IMR-90 (cell line): Measurements from ENCODE around the gene ANKLE2. TPM values are rescaled to one million over a fixed set of nuclear protein-coding genes. Genes with fewer than 3 reads are reported as not detected.

Experiments
- ATAC-seq: fragments of 200-7000 bp; cut with Tn5 transposase; 2 replicates; pipeline ENCODE4 v1.9.1; 2020; ENCODE audit warnings: low read depth, mild to moderate bottlenecking, moderate library complexity
- BruUV-seq: library from RNA; stranded (reverse); fragments of 400-500 nt; replicated peaks from 2 replicates; lab custom pipeline; 2021; lab: Mats Ljungman, UMichigan
- CTCF ChIA-PET: fragments of 300-600 bp; formaldehyde crosslinking; extraction: SDS; loops from one replicate; lab custom pipeline; 2021; ENCODE audit warnings: antibody characterized with exemption; lab: Yijun Ruan, JAX
- POLR2A ChIA-PET: fragments of 300-600 bp; sonication (Branson Sonifier 250); formaldehyde crosslinking; loops from one replicate; lab custom pipeline; 2022; ENCODE audit warnings: antibody characterized with exemption; ENCODE audit not compliant: unreplicated experiment; lab: Charles Lee
- DNase-seq: peaks from one replicate; pipeline ENCODE4 v3.0.0; 2013
- H2AFZ ChIP-seq: replicated peaks from 2 replicates; pipeline ENCODE3; 2013; ENCODE audit warnings: low read length, mild to moderate bottlenecking; ENCODE audit not compliant: poor library complexity
- H2AK5ac ChIP-seq: 2 replicates; pipeline ENCODE4 v1.6.1; 2013; ENCODE audit warnings: low read depth, low read length, inconsistent platforms
- H2AK9ac ChIP-seq: replicated peaks from 2 replicates; pipeline ENCODE3; 2013; ENCODE audit warnings: mild to moderate bottlenecking, low read depth, low read length, moderate library complexity; ENCODE audit not compliant: poor library complexity
- H2BK120ac ChIP-seq: 2 replicates; pipeline ENCODE4 v1.6.1; 2013; ENCODE audit warnings: low read depth, low read length, inconsistent platforms
- H2BK15ac ChIP-seq: 3 replicates; pipeline ENCODE4 v1.6.1; 2013; ENCODE audit warnings: low read depth, low read length, inconsistent platforms
- H2BK20ac ChIP-seq: 2 replicates; pipeline ENCODE4 v1.6.1; 2013; ENCODE audit warnings: low read depth, mild to moderate bottlenecking, inconsistent platforms, low read length, moderate library complexity
- H2BK5ac ChIP-seq: 2 replicates; pipeline ENCODE4 v1.6.1; 2013; ENCODE audit warnings: mild to moderate bottlenecking, low read depth, low read length, inconsistent platforms; ENCODE audit not compliant: poor library complexity, severe bottlenecking
- H3K14ac ChIP-seq: replicated peaks from 2 replicates; pipeline ENCODE4 v1.6.1; 2013; ENCODE audit warnings: low read depth, low read length, inconsistent platforms
- H3K18ac ChIP-seq: 2 replicates; pipeline ENCODE4 v1.6.1; 2013; ENCODE audit warnings: low read depth, low read length, control low read depth
- H3K23ac ChIP-seq: 2 replicates; pipeline ENCODE4 v1.6.1; 2013; ENCODE audit warnings: low read depth, low read length, inconsistent platforms
- H3K27ac ChIP-seq: 2 replicates; pipeline ENCODE4 v1.5.1; 2013; ENCODE audit warnings: mild to moderate bottlenecking, control low read depth, low read length; ENCODE audit not compliant: insufficient read depth
- H3K27me3 ChIP-seq: 2 replicates; pipeline ENCODE4 v1.6.1; 2013; ENCODE audit warnings: low read length; ENCODE audit not compliant: control insufficient read depth, insufficient read depth
- H3K36me3 ChIP-seq: 2 replicates; pipeline ENCODE4 v1.6.1; 2013; ENCODE audit warnings: low read length, mixed read lengths; ENCODE audit not compliant: control insufficient read depth, insufficient read depth
- H3K4ac ChIP-seq: 2 replicates; pipeline ENCODE4 v1.6.1; 2013; ENCODE audit warnings: low read depth, low read length, inconsistent platforms
- H3K4me1 ChIP-seq: 2 replicates; pipeline ENCODE4 v1.6.1; 2013; ENCODE audit warnings: low read length, mixed read lengths; ENCODE audit not compliant: control insufficient read depth, insufficient read depth
- H3K4me2 ChIP-seq: 2 replicates; pipeline ENCODE4 v1.6.1; 2013; ENCODE audit warnings: low read depth, mild to moderate bottlenecking, control low read depth, low read length, moderate library complexity
- H3K4me3 ChIP-seq: 2 replicates; pipeline ENCODE4 v1.5.1; 2013; ENCODE audit warnings: low read depth, mild to moderate bottlenecking, control low read depth, low read length, moderate library complexity; ENCODE audit not compliant: insufficient read depth
- H3K56ac ChIP-seq: 2 replicates; pipeline ENCODE4 v1.6.1; 2013; ENCODE audit warnings: low read length, inconsistent platforms; ENCODE audit not compliant: insufficient read depth; ENCODE audit errors: extremely low read depth
- H3K79me1 ChIP-seq, 2 experiments: 2 replicates each; pipeline ENCODE4 v1.6.1; 2013; ENCODE audit warnings: low read length in 2 of 2, inconsistent platforms in 1 of 2, low read depth in 1 of 2
- H3K9ac ChIP-seq: 2 replicates; pipeline ENCODE4 v1.6.1; 2013; ENCODE audit warnings: low read depth, low read length, control low read depth
- H3K9me1 ChIP-seq: 2 replicates; pipeline ENCODE4 v1.6.1; 2013; ENCODE audit warnings: low read length, inconsistent platforms; ENCODE audit not compliant: insufficient read depth
- H3K9me3 ChIP-seq: 2 replicates; pipeline ENCODE4 v1.6.1; 2013; ENCODE audit warnings: low read length; ENCODE audit not compliant: control insufficient read depth, insufficient read depth
- H4K20me1 ChIP-seq: 2 replicates; pipeline ENCODE4 v1.6.1; 2013; ENCODE audit warnings: low read length, inconsistent platforms; ENCODE audit not compliant: insufficient read depth
- H4K5ac ChIP-seq: 2 replicates; pipeline ENCODE4 v1.6.1; 2013; ENCODE audit warnings: mild to moderate bottlenecking, low read depth, low read length, control low read depth
- H4K8ac ChIP-seq, 2 experiments: 2 replicates each; pipeline ENCODE4 v1.6.1; 2013; ENCODE audit warnings: low read depth in 2 of 2, low read length in 2 of 2, control low read depth in 1 of 2, inconsistent platforms in 1 of 2
- H4K91ac ChIP-seq: 2 replicates; pipeline ENCODE4 v1.6.1; 2013; ENCODE audit warnings: low read depth, low read length, inconsistent platforms; ENCODE audit not compliant: insufficient read depth
- BHLHE40 ChIP-seq: fragments of 150-350 bp; IDR thresholded peaks from 2 replicates; pipeline ENCODE4 v1.6.1; 2016; ENCODE audit warnings: mild to moderate bottlenecking, low read depth, low read length
- CEBPB ChIP-seq: IDR thresholded peaks from 2 replicates; pipeline ENCODE4 v1.6.1; 2012; ENCODE audit warnings: low read depth, low read length, improper control_type of control experiment
- CHD1 ChIP-seq: IDR thresholded peaks from 2 replicates; pipeline ENCODE4 v1.6.1; 2012; ENCODE audit warnings: low read depth, low read length, improper control_type of control experiment
- FOS ChIP-seq: fragments of 150-350 bp; IDR thresholded peaks from 2 replicates; pipeline ENCODE4 v1.6.1; 2016; ENCODE audit warnings: low read depth, low read length
- MAFK ChIP-seq: IDR thresholded peaks from 2 replicates; pipeline ENCODE4 v1.6.1; 2012; ENCODE audit warnings: low read depth, low read length, improper control_type of control experiment
- MAZ ChIP-seq: IDR thresholded peaks from 2 replicates; pipeline ENCODE4 v1.6.1; 2012; ENCODE audit warnings: low read depth, mild to moderate bottlenecking, low read length, improper control_type of control experiment, moderate library complexity, borderline replicate concordance
- MXI1 ChIP-seq: IDR thresholded peaks from 2 replicates; pipeline ENCODE4 v1.6.1; 2012; ENCODE audit warnings: low read depth, mild to moderate bottlenecking, low read length, moderate library complexity, borderline replicate concordance
- NFE2L2 ChIP-seq: fragments of 150-350 bp; IDR thresholded peaks from 2 replicates; pipeline ENCODE4 v1.6.1; 2016; ENCODE audit warnings: low read depth, mild to moderate bottlenecking, low read length
- POLR2A ChIP-seq: IDR thresholded peaks from 2 replicates; pipeline ENCODE4 v1.6.1; 2012; ENCODE audit warnings: mild to moderate bottlenecking, low read depth, low read length
- RCOR1 ChIP-seq: IDR thresholded peaks from 2 replicates; pipeline ENCODE4 v1.6.1; 2012; ENCODE audit warnings: mild to moderate bottlenecking, low read length, improper control_type of control experiment; ENCODE audit not compliant: insufficient replicate concordance
- SMC3 ChIP-seq: fragments of 150-350 bp; IDR thresholded peaks from 2 replicates; pipeline ENCODE4 v1.6.1; 2016; ENCODE audit warnings: low read depth, mild to moderate bottlenecking, antibody characterized with exemption, low read length, moderate library complexity
- WGBS, 2 experiments: methylation state at CpG; one replicate each; pipeline versions ENCODE4 v1.1.5 to v1.1.7; 2013; ENCODE audit warnings: missing lambda C conversion rate in 2 of 2; ENCODE audit not compliant: insufficient read length in 1 of 2; ENCODE audit errors: extremely low coverage in 2 of 2; 5-methylcytosine and 5-hydroxymethylcytosine counted together
- dilution Hi-C: fragments of 300-500 bp; cut with HindIII; formaldehyde crosslinking; loops from one replicate; pipeline ENCODE4 v1.14.3; 2018; ENCODE audit warnings: low sequenced_read_pairs; ENCODE audit not compliant: unreplicated experiment
- in situ Hi-C: fragments of 300-500 bp; cut with MboI; formaldehyde crosslinking; loops from 3 replicates; pipeline ENCODE4 v1.14.3; 2019; ENCODE audit warnings: low sequenced_read_pairs, inconsistent platforms, mixed read lengths
- intact Hi-C: fragments of 100-400 bp; cut with micrococcal nuclease; formaldehyde crosslinking; loops from 2 replicates; pipeline ENCODE4 v1.10.0; 2022
- polyA plus RNA-seq, 3 experiments: library from polyadenylated mRNA; depleted of rRNA; stranded (reverse); fragments of >200 nt; gene quantifications; 2 replicates each; pipeline ENCODE4 v1.2.3, GENCODE V29; 2012; ENCODE audit warnings: low replicate concordance in 1 of 3
- total RNA-seq: library from RNA; depleted of rRNA; stranded (reverse); fragments of >200 nt; gene quantifications from 2 replicates; pipeline ENCODE4 v1.2.3, GENCODE V29; 2012
- TF ChIP-seq, protein P1 (sequence below): fragments of 150-350 bp; IDR thresholded peaks from 2 replicates; pipeline ENCODE4 v1.6.1; 2017; ENCODE audit warnings: mild to moderate bottlenecking, antibody characterized with exemption, low read length, low read depth
- TF ChIP-seq, protein P2 (sequence below): conservative IDR thresholded peaks from 2 replicates; pipeline ENCODE4 v1.5.1; 2012; ENCODE audit warnings: mild to moderate bottlenecking, low read depth, low read length, improper control_type of control experiment
- TF ChIP-seq, protein P3 (sequence below): fragments of 150-350 bp; IDR thresholded peaks from 2 replicates; pipeline ENCODE4 v1.6.1; 2016; ENCODE audit warnings: low read depth, mild to moderate bottlenecking, low read length, moderate library complexity, borderline replicate concordance

ANKLE2 gene
- total and polyA plus RNA-seq, 2 of the 4 experiments (the other 2 are of a cell fraction) = 63.4 to 82.4 TPM

DNA sequence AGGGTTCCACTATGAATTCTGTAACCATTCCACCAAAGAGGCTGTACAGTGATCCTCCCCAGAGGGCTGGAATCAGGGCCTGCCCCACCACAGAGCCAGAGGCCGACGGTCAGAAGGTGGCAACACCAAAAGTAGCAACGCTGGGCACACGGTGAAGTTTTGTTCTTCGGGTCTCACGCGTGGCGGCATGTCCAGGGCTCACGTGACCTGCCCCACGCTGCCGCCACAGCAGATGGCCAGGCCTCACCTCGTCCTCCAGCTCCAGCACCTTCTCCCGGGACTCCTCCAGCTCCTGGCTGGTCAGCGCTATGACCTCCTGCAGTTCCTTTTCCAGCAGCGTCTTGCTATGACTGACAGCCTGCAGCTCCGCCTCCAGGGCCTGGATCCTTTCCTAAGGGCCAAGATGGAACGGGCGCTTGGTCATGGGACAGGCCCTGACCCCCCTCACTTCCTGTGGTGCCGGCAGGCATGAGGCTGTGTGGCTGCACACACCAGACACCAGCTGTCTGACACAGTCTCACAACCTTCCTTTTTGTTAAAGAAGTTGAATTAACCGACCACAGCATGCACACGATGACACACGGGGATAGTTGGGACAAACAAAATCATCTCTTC, 22.4 kb upstream of the ANKLE2 start:
- Histone ChIP-seq H4K20me1 (peaks cover 57% of the 10 kb centered on the region), H3K9me1 (peaks cover 10% of the 10 kb centered on the region), H3K4ac (no peak overlapping the region), H3K56ac (no peak overlapping the region), H3K9ac (no peak overlapping the region), H3K79me1 (peaks cover 12 to 50% of the 10 kb centered on the region in 2 experiments; a peak in 3 of 4 replicates), H2AK5ac (no peak overlapping the region), H2BK120ac (no peak overlapping the region), H2BK5ac (no peak overlapping the region), H2BK15ac (no peak overlapping the region), H3K18ac (no peak overlapping the region), H3K4me3 (no peak overlapping the region), H2AK9ac (peak overlapping the region; percentile 65), H4K5ac (no peak overlapping the region), H3K14ac (no peak overlapping the region), H4K8ac (no peak overlapping the region), H3K4me2 (no peak overlapping the region), H3K9me3 (no peaks in the 10 kb centered on the region), H3K27me3 (no peaks in the 10 kb centered on the region), H3K23ac (no peak overlapping the region), H2AFZ (peak overlapping the region; percentile 43), H3K4me1 (no peaks in the 10 kb centered on the region), H2BK20ac (no peak overlapping the region), H4K91ac (no peak overlapping the region), H3K36me3 (peaks cover 80% of the 10 kb centered on the region), H3K27ac (no peak overlapping the region)
- 95% methylated on average over 18 of the region's 22 CpGs; no CpG with 5 or more reads in 1 of the 2 experiments for WGBS, 2 experiments
- ATAC-seq (no peak), DNase-seq (no peak)
- intact Hi-C loops (no loop called here), dilution Hi-C loops (no loop called here), in situ Hi-C loops (no loop called here)
- no peak for TF ChIP-seq NFE2L2
- no peak for TF ChIP-seq CEBPB
- no peak for TF ChIP-seq POLR2A
- TF ChIP-seq FOS = no peak
- no peak for TF ChIP-seq MAFK
- TF ChIP-seq, protein P1, sequence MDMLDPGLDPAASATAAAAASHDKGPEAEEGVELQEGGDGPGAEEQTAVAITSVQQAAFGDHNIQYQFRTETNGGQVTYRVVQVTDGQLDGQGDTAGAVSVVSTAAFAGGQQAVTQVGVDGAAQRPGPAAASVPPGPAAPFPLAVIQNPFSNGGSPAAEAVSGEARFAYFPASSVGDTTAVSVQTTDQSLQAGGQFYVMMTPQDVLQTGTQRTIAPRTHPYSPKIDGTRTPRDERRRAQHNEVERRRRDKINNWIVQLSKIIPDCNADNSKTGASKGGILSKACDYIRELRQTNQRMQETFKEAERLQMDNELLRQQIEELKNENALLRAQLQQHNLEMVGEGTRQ = no peak
- no peak for TF ChIP-seq MAZ
- TF ChIP-seq, protein P2, sequence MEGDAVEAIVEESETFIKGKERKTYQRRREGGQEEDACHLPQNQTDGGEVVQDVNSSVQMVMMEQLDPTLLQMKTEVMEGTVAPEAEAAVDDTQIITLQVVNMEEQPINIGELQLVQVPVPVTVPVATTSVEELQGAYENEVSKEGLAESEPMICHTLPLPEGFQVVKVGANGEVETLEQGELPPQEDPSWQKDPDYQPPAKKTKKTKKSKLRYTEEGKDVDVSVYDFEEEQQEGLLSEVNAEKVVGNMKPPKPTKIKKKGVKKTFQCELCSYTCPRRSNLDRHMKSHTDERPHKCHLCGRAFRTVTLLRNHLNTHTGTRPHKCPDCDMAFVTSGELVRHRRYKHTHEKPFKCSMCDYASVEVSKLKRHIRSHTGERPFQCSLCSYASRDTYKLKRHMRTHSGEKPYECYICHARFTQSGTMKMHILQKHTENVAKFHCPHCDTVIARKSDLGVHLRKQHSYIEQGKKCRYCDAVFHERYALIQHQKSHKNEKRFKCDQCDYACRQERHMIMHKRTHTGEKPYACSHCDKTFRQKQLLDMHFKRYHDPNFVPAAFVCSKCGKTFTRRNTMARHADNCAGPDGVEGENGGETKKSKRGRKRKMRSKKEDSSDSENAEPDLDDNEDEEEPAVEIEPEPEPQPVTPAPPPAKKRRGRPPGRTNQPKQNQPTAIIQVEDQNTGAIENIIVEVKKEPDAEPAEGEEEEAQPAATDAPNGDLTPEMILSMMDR = no peak
- TF ChIP-seq CHD1 = no peak
- no peak for TF ChIP-seq SMC3
- TF ChIP-seq, protein P3, sequence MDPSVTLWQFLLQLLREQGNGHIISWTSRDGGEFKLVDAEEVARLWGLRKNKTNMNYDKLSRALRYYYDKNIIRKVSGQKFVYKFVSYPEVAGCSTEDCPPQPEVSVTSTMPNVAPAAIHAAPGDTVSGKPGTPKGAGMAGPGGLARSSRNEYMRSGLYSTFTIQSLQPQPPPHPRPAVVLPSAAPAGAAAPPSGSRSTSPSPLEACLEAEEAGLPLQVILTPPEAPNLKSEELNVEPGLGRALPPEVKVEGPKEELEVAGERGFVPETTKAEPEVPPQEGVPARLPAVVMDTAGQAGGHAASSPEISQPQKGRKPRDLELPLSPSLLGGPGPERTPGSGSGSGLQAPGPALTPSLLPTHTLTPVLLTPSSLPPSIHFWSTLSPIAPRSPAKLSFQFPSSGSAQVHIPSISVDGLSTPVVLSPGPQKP = no peak
- no peak for TF ChIP-seq RCOR1
- TF ChIP-seq BHLHE40 = no peak
- TF ChIP-seq MXI1 = no peak
- CTCF ChIA-PET = no interaction called here
- POLR2A ChIA-PET = no interaction called here
- no TSS peak for BruUV-seq
